H9 (cell line): Measurements from ENCODE around the gene HPSE. TPM values are rescaled to one million over a fixed set of nuclear protein-coding genes. Genes with fewer than 3 reads are reported as not detected.

Experiments
- DNase-seq: peaks from one replicate; pipeline ENCODE4 v3.0.0-alpha.2; 2017
- H2AFZ ChIP-seq: one replicate; pipeline ENCODE4 v1.6.1; 2013; ENCODE audit warnings: mild to moderate bottlenecking, low read length, control low read depth, moderate library complexity
- H2AK5ac ChIP-seq: 2 replicates; pipeline ENCODE4 v1.6.1; 2013; ENCODE audit warnings: low read length, control low read depth, mixed read lengths; ENCODE audit not compliant: insufficient read length
- H2BK120ac ChIP-seq: one replicate; pipeline ENCODE4 v1.6.1; 2013; ENCODE audit warnings: low read depth, mild to moderate bottlenecking, low read length, control low read depth, inconsistent platforms; ENCODE audit not compliant: poor library complexity, severe bottlenecking
- H2BK12ac ChIP-seq: 2 replicates; pipeline ENCODE4 v1.6.1; 2013; ENCODE audit warnings: low read length, control low read depth, mixed read lengths, low read depth; ENCODE audit not compliant: insufficient read length
- H2BK15ac ChIP-seq: 2 replicates; pipeline ENCODE4 v1.6.1; 2013; ENCODE audit warnings: low read depth, low read length, control low read depth
- H2BK20ac ChIP-seq: one replicate; pipeline ENCODE4 v1.6.1; 2013; ENCODE audit warnings: low read depth, mild to moderate bottlenecking, low read length, control low read depth, inconsistent platforms; ENCODE audit not compliant: poor library complexity, severe bottlenecking
- H2BK5ac ChIP-seq: 2 replicates; pipeline ENCODE4 v1.6.1; 2013; ENCODE audit warnings: low read length, control low read depth, mixed read lengths; ENCODE audit not compliant: insufficient read length
- H3K14ac ChIP-seq: 2 replicates; pipeline ENCODE4 v1.6.1; 2013; ENCODE audit warnings: low read length, control low read depth; ENCODE audit not compliant: insufficient read depth
- H3K18ac ChIP-seq: 2 replicates; pipeline ENCODE4 v1.6.1; 2013; ENCODE audit warnings: low read depth, mild to moderate bottlenecking, mixed read lengths, low read length, control low read depth; ENCODE audit not compliant: insufficient read length
- H3K23ac ChIP-seq: 2 replicates; pipeline ENCODE4 v1.6.1; 2013; ENCODE audit warnings: low read length, control low read depth, mixed read lengths, low read depth; ENCODE audit not compliant: insufficient read length
- H3K23me2 ChIP-seq: 2 replicates; pipeline ENCODE4 v1.6.1; 2013; ENCODE audit warnings: low read depth, mild to moderate bottlenecking, mixed read lengths, low read length, control low read depth; ENCODE audit not compliant: insufficient read length, poor library complexity, severe bottlenecking
- H3K27ac ChIP-seq: 2 replicates; pipeline ENCODE4 v1.5.1; 2013; ENCODE audit warnings: low read length, control low read depth, mixed read lengths, low read depth; ENCODE audit not compliant: insufficient read length
- H3K27me3 ChIP-seq: 2 replicates; pipeline ENCODE4 v1.6.1; 2013; ENCODE audit warnings: low read length, control low read depth, inconsistent platforms; ENCODE audit not compliant: insufficient read depth
- H3K4ac ChIP-seq: 2 replicates; pipeline ENCODE4 v1.6.1; 2013; ENCODE audit warnings: low read depth, mild to moderate bottlenecking, control low read depth, inconsistent platforms, low read length, moderate library complexity
- H3K4me1 ChIP-seq: 2 replicates; pipeline ENCODE4 v1.6.1; 2013; ENCODE audit warnings: low read length, control low read depth, inconsistent platforms; ENCODE audit not compliant: insufficient read depth
- H3K4me2 ChIP-seq: 2 replicates; pipeline ENCODE4 v1.6.1; 2013; ENCODE audit warnings: low read length, control low read depth, mixed read lengths; ENCODE audit not compliant: insufficient read length, insufficient read depth
- H3K56ac ChIP-seq: 2 replicates; pipeline ENCODE4 v1.6.1; 2013; ENCODE audit warnings: low read depth, mild to moderate bottlenecking, mixed read lengths, low read length, control low read depth; ENCODE audit not compliant: insufficient read length
- H3K79me1 ChIP-seq: 2 replicates; pipeline ENCODE4 v1.6.1; 2013; ENCODE audit warnings: low read depth, mild to moderate bottlenecking, moderate library complexity, low read length, control low read depth, inconsistent platforms; ENCODE audit not compliant: insufficient read depth, poor library complexity, severe bottlenecking
- H3K79me2 ChIP-seq: 2 replicates; pipeline ENCODE4 v1.6.1; 2013; ENCODE audit warnings: low read length, control low read depth, inconsistent platforms; ENCODE audit not compliant: insufficient read depth
- H3K9ac ChIP-seq: 2 replicates; pipeline ENCODE4 v1.6.1; 2013; ENCODE audit warnings: low read length, control low read depth, mixed read lengths; ENCODE audit not compliant: insufficient read length; ENCODE audit errors: extremely low read depth
- H3K9me3 ChIP-seq: one replicate; pipeline ENCODE4 v1.6.1; 2013; ENCODE audit warnings: low read depth, low read length, inconsistent platforms; ENCODE audit not compliant: control insufficient read depth
- H3T11ph ChIP-seq: one replicate; pipeline ENCODE4 v1.6.1; 2013; ENCODE audit warnings: mild to moderate bottlenecking, low read length, control low read depth, inconsistent platforms
- H4K20me1 ChIP-seq: one replicate; pipeline ENCODE4 v1.6.1; 2013; ENCODE audit not compliant: control insufficient read depth, insufficient read length, insufficient read depth
- H4K5ac ChIP-seq: 2 replicates; pipeline ENCODE4 v1.6.1; 2013; ENCODE audit warnings: low read depth, mild to moderate bottlenecking, mixed read lengths, low read length, control low read depth; ENCODE audit not compliant: insufficient read length
- H4K8ac ChIP-seq: replicated peaks from 2 replicates; pipeline ENCODE4 v1.6.1; 2013; ENCODE audit warnings: low read length, control low read depth, mixed read lengths, low read depth; ENCODE audit not compliant: insufficient read length
- H4K91ac ChIP-seq: 2 replicates; pipeline ENCODE4 v1.6.1; 2013; ENCODE audit warnings: low read depth, mild to moderate bottlenecking, moderate library complexity, mixed read lengths, low read length, control low read depth; ENCODE audit not compliant: insufficient read length
- H3K27ac Mint-ChIP-seq, 3 experiments: 2 replicates in 2 of 3; 3 replicates in 1 of 3; pipeline ENCODE4 v1.8.0; 2020 to 2021; ENCODE audit warnings: mixed read lengths in 3 of 3, mild to moderate bottlenecking in 1 of 3, moderate library complexity in 1 of 3
- H3K27me3 Mint-ChIP-seq: 2 replicates; pipeline ENCODE4 v1.8.0; 2021; ENCODE audit warnings: low read depth, mild to moderate bottlenecking, moderate library complexity, mixed read lengths
- H3K36me3 Mint-ChIP-seq, 3 experiments: 2 replicates in 2 of 3; 3 replicates in 1 of 3; pipeline ENCODE4 v1.8.0; 2020 to 2021; ENCODE audit warnings: low read depth in 3 of 3, mixed read lengths in 3 of 3; ENCODE audit not compliant: insufficient read depth in 1 of 3
- H3K4me1 Mint-ChIP-seq, 2 experiments: 2 replicates each; pipeline ENCODE4 v1.8.0; 2020; ENCODE audit warnings: mixed read lengths in 2 of 2
- H3K4me3 Mint-ChIP-seq, 2 experiments: 2 replicates in 1 of 2; 3 replicates in 1 of 2; pipeline ENCODE4 v1.8.0; 2020 to 2021; ENCODE audit warnings: mild to moderate bottlenecking in 2 of 2, mixed read lengths in 2 of 2, moderate library complexity in 1 of 2
- H3K9me3 Mint-ChIP-seq, 2 experiments: 2 replicates in 1 of 2; 3 replicates in 1 of 2; pipeline ENCODE4 v1.8.0; 2020; ENCODE audit warnings: mild to moderate bottlenecking in 2 of 2, mixed read lengths in 2 of 2, moderate library complexity in 1 of 2
- CTCF ChIP-seq: fragments of 200-600 bp; sonication (generic); conservative IDR thresholded peaks from 3 replicates; pipeline ENCODE4 v1.8.0; 2021; ENCODE audit warnings: antibody characterized with exemption, mild to moderate bottlenecking
- WGBS: extraction: QIAGEN DNeasy Blood & Tissue Kit; methylation state at CpG from one replicate; pipeline ENCODE4 v1.1.7; 2013; ENCODE audit warnings: missing lambda C conversion rate, low lambda C conversion rate, mixed read lengths; ENCODE audit not compliant: insufficient read length; ENCODE audit errors: extremely low coverage; 5-methylcytosine and 5-hydroxymethylcytosine counted together
- total RNA-seq: library from RNA; stranded (reverse); gene quantifications from 2 replicates; pipeline ENCODE4 v1.2.1, GENCODE V29; 2021

HPSE gene
- total RNA-seq, 1 experiment from 2014 or later: 2.0 TPM

DNA sequence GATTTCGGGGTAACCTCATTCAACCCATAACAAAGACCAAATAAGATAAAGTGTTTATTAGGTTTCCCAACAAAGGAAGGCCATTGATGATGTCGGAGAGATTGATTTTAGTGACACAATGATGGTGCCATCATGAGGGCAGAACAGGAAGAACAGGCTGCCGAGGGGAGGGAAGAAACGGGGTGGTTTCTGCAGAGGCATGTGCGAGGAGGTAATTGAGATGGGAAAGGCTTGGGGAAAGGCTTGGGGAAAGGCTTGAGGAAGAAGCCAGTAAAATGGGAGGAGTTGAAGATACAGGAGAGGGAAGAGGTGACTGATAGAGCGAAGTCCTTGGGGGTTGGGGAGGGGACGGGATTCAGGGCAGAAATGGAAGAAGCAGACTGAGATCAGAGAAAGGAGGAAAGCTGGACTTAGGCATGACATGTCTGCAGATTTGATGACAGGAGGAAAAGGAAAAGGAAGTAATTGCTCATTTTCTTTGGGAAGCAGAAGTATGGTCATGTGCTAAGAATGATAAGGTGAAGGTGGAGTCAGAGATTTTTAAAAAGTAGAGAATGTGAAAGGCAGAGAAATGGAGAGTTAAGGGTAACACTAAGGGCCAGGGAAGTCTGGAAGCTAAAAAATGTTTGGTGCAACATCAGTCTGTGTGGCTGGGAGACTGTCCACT, 6.0 kb downstream of the HPSE start:
- no peak overlapping the region for H2BK15ac ChIP-seq
- no peak overlapping the region for H3T11ph ChIP-seq
- H3K79me2 ChIP-seq: no peaks in the 10 kb centered on the region
- no peak overlapping the region for H3K14ac ChIP-seq
- no CpG with 5 or more reads among the region's 7 CpGs for WGBS
- H3K23me2 ChIP-seq: no peaks in the 10 kb centered on the region
- no peak overlapping the region for H3K27ac ChIP-seq
- peak; percentile 57 for TF ChIP-seq CTCF
- no peak overlapping the region for H4K91ac ChIP-seq
- H2BK12ac ChIP-seq: no peak overlapping the region
- no peak overlapping the region for H3K4me3 Mint-ChIP-seq
- no peaks in the 10 kb centered on the region for H4K20me1 ChIP-seq
- H2AFZ ChIP-seq: peak overlapping the region; percentile 82
- H4K8ac ChIP-seq: no peak overlapping the region
- no peak overlapping the region for H3K4ac ChIP-seq
- no peak overlapping the region for H3K56ac ChIP-seq
- H3K23ac ChIP-seq: no peak overlapping the region
- no peaks in the 10 kb centered on the region; the same call in 1 of the 2 replicates for H3K27me3 ChIP-seq
- H2BK5ac ChIP-seq: no peak overlapping the region
- H4K5ac ChIP-seq: no peak overlapping the region
- H3K18ac ChIP-seq: no peak overlapping the region
- H3K4me1 Mint-ChIP-seq: peaks cover 4 to 7% of the 10 kb centered on the region in 2 experiments
- no peak overlapping the region for H3K9ac ChIP-seq
- H2AK5ac ChIP-seq: no peak overlapping the region
- no peaks in the 10 kb centered on the region for H3K36me3 Mint-ChIP-seq
- H3K27ac Mint-ChIP-seq: no peak overlapping the region
- H2BK20ac ChIP-seq: no peak overlapping the region
- no peaks in the 10 kb centered on the region for H3K9me3 Mint-ChIP-seq
- no peak overlapping the region for H3K4me2 ChIP-seq
- no peaks in the 10 kb centered on the region for H3K4me1 ChIP-seq
- no peaks in the 10 kb centered on the region for H3K79me1 ChIP-seq
- no peaks in the 10 kb centered on the region for H3K9me3 ChIP-seq
- peaks cover 36% of the 10 kb centered on the region for H3K27me3 Mint-ChIP-seq
- H2BK120ac ChIP-seq: no peak overlapping the region
- peak; percentile 68 for DNase-seq
